HepG2 (cell line): Measurements from ENCODE around the gene SLCO3A1. TPM values are rescaled to one million over a fixed set of nuclear protein-coding genes. Genes with fewer than 3 reads are reported as not detected.

ENCODE experiments used
- CCAR2 ChIP-seq: fragments of 200-400 bp; formaldehyde crosslinking; optimal IDR thresholded peaks from 2 replicates; pipeline ENCODE3; 2018; ENCODE audit warnings: low read depth, mild to moderate bottlenecking, low read length, moderate library complexity
- CHD2 ChIP-seq: IDR thresholded peaks from 2 replicates; pipeline ENCODE4 v1.6.1; 2011; ENCODE audit warnings: low read depth, low read length, improper control_type of control experiment
- FOXA3 ChIP-seq: IDR thresholded peaks from 2 replicates; pipeline ENCODE4 v1.6.1; 2016; ENCODE audit warnings: missing genetic modification reagents, missing compliant biosample characterization
- KLF9 ChIP-seq: IDR thresholded peaks from 2 replicates; pipeline ENCODE4 v1.6.1; 2016; ENCODE audit warnings: low read depth
- MATR3 ChIP-seq: sonication (generic); formaldehyde crosslinking; IDR thresholded peaks from 2 replicates; pipeline ENCODE4 v1.4.0; 2020; ENCODE audit warnings: missing genetic modification reagents
- POGK ChIP-seq: sonication (generic); formaldehyde crosslinking; conservative IDR thresholded peaks from 2 replicates; pipeline ENCODE4 v1.8.0; 2022; ENCODE audit warnings: mild to moderate bottlenecking, moderate library complexity, missing genetic modification reagents
- RFXANK ChIP-seq: IDR thresholded peaks from 2 replicates; pipeline ENCODE4 v1.6.1; 2016
- SCMH1 ChIP-seq: sonication (generic); formaldehyde crosslinking; IDR thresholded peaks from 2 replicates; pipeline ENCODE4 v1.9.0; 2021; ENCODE audit warnings: missing genetic modification reagents, mild to moderate bottlenecking, borderline replicate concordance
- TCF12 ChIP-seq, 2 experiments: fragments of 450-650 bp in 1 of 2; sonication (generic) in 1 of 2; formaldehyde crosslinking in 1 of 2; IDR thresholded peaks; 2 replicates each; pipeline versions ENCODE4 v1.6.1 to v1.8.0; 2017 to 2022; ENCODE audit warnings: antibody characterized with exemption in 1 of 2, mild to moderate bottlenecking in 1 of 2, missing genetic modification reagents in 1 of 2, moderate library complexity in 1 of 2
- TGIF2 ChIP-seq: IDR thresholded peaks from 2 replicates; pipeline ENCODE4 v1.6.1; 2016; ENCODE audit warnings: control low read depth, missing compliant biosample characterization
- ZBTB38 ChIP-seq: sonication (generic); formaldehyde crosslinking; IDR thresholded peaks from 2 replicates; pipeline ENCODE4 v1.5.1; 2020; ENCODE audit warnings: mild to moderate bottlenecking, missing genetic modification reagents
- ZC3H13 ChIP-seq: sonication (generic); formaldehyde crosslinking; IDR thresholded peaks from 2 replicates; pipeline ENCODE4 v1.8.1; 2023; ENCODE audit warnings: mild to moderate bottlenecking, missing genetic modification reagents, moderate library complexity
- ZNF496 ChIP-seq: sonication (generic); formaldehyde crosslinking; IDR thresholded peaks from 2 replicates; pipeline ENCODE4 v1.8.1; 2023; ENCODE audit warnings: mild to moderate bottlenecking, moderate library complexity, missing genetic modification reagents; ENCODE audit not compliant: insufficient replicate concordance
- ZNF652 ChIP-seq: IDR thresholded peaks from 2 replicates; pipeline ENCODE4 v1.6.1; 2016; ENCODE audit warnings: low read depth, borderline replicate concordance
- ZNF766 ChIP-seq: sonication (generic); formaldehyde crosslinking; IDR thresholded peaks from 2 replicates; pipeline ENCODE4 v1.5.0; 2020; ENCODE audit warnings: missing genetic modification reagents, borderline replicate concordance
- ZZZ3 ChIP-seq: sonication (generic); formaldehyde crosslinking; IDR thresholded peaks from 2 replicates; pipeline ENCODE4 v1.4.0; 2020; ENCODE audit warnings: missing genetic modification reagents, mild to moderate bottlenecking, borderline replicate concordance
- polyA plus RNA-seq, 8 experiments: library from polyadenylated mRNA; depleted of rRNA in 3 of 8; stranded (reverse) in 7 of 8; unstranded in 1 of 8; fragments of >200 nt; fragmentation: Illumina TruSeq in 4 of 8; extraction: Trizol in 4 of 8; gene quantifications; 2 replicates each; pipeline versions ENCODE4 v1.2.1 to v1.2.3, GENCODE V29; 2011 to 2016; ENCODE audit warnings: low read depth in 4 of 8, missing spikeins in 1 of 8, mixed read lengths in 1 of 8; ENCODE audit not compliant: insufficient read depth in 1 of 8
- total RNA-seq, 5 experiments: library from RNA; depleted of rRNA; stranded (reverse); fragments of >200 nt; fragmentation: Illumina TruSeq; extraction: Trizol; gene quantifications; 2 replicates each; pipeline ENCODE4 v1.2.3, GENCODE V29; 2016; ENCODE audit warnings: low read depth in 1 of 5
- TF ChIP-seq, protein P1 (sequence below): sonication (generic); formaldehyde crosslinking; IDR thresholded peaks from 2 replicates; pipeline ENCODE4 v1.4.0; 2020; ENCODE audit warnings: missing genetic modification reagents
- TF ChIP-seq, protein P2 (sequence below): IDR thresholded peaks from 2 replicates; pipeline ENCODE4 v1.6.1; 2012; ENCODE audit warnings: low read depth, low read length, improper control_type of control experiment
- TF ChIP-seq, protein P3 (sequence below): sonication (generic); IDR thresholded peaks from 2 replicates; pipeline ENCODE4 v1.6.1; 2016; ENCODE audit warnings: low read depth, borderline replicate concordance
- TF ChIP-seq, protein P4 (sequence below): sonication (generic); formaldehyde crosslinking; IDR thresholded peaks from 2 replicates; pipeline ENCODE4 v1.5.1; 2020; ENCODE audit warnings: missing genetic modification reagents, mild to moderate bottlenecking, borderline replicate concordance
- TF ChIP-seq, protein P5 (sequence below): sonication (generic); formaldehyde crosslinking; IDR thresholded peaks from 2 replicates; pipeline ENCODE4 v1.5.0; 2020; ENCODE audit warnings: mild to moderate bottlenecking, missing genetic modification reagents

Gene SLCO3A1
- total and polyA plus RNA-seq, 2 of the 13 experiments (the other 11 are each of a cell fraction or from before 2014, with no cell fraction given) = 0.02 TPM; not detected in 1

DNA sequence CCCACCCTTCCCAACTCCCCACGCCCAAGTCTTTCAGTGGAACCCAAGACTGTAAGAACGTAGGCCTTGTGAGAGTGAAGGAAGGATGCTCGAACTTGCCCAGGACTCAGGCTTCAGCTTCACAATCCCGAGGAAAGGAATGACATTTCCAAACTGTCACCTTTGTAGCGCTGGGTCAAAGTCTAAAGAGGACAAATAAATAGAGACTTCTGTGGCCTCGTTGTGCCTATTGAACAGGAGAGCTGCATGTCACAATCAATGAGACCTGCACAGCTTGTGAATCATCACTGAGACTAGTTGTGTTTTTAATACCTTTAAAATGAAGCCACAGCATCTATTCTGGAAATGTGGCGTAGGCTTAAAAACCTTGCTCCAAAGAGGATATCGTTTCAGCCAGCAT, 317.4 kb downstream of the SLCO3A1 start (continued):
- TF ChIP-seq, protein P1, sequence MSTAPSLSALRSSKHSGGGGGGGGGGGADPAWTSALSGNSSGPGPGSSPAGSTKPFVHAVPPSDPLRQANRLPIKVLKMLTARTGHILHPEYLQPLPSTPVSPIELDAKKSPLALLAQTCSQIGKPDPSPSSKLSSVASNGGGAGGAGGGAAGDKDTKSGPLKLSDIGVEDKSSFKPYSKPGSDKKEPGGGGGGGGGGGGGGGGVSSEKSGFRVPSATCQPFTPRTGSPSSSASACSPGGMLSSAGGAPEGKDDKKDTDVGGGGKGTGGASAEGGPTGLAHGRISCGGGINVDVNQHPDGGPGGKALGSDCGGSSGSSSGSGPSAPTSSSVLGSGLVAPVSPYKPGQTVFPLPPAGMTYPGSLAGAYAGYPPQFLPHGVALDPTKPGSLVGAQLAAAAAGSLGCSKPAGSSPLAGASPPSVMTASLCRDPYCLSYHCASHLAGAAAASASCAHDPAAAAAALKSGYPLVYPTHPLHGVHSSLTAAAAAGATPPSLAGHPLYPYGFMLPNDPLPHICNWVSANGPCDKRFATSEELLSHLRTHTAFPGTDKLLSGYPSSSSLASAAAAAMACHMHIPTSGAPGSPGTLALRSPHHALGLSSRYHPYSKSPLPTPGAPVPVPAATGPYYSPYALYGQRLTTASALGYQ (CRISPR knock-in tag) = no peak
- TF ChIP-seq, protein P2, sequence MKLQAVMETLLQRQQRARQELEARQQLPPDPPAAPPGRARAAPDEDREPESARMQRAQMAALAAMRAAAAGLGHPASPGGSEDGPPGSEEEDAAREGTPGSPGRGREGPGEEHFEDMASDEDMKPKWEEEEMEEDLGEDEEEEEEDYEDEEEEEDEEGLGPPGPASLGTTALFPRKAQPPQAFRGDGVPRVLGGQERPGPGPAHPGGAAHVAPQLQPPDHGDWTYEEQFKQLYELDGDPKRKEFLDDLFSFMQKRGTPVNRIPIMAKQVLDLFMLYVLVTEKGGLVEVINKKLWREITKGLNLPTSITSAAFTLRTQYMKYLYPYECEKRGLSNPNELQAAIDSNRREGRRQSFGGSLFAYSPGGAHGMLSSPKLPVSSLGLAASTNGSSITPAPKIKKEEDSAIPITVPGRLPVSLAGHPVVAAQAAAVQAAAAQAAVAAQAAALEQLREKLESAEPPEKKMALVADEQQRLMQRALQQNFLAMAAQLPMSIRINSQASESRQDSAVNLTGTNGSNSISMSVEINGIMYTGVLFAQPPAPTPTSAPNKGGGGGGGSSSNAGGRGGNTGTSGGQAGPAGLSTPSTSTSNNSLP = peak; percentile 71; the same call in 1 of the 2 replicates
- TF ChIP-seq ZZZ3 (no peak), TCF12 (IDR thresholded peaks at IDR 0.05) (no peak), TCF12 (CRISPR knock-in tag; IDR thresholded peaks at IDR 0.05) (no peak), ZNF766 (CRISPR knock-in tag) (no peak), TGIF2 (CRISPR knock-in tag) (0 out of 2 replicates have a peak, but pooled peaks have one; percentile 25), KLF9 (CRISPR knock-in tag) (no peak), CHD2 (no peak), RFXANK (CRISPR knock-in tag) (no peak), ZNF496 (CRISPR knock-in tag) (no peak), ZBTB38 (CRISPR knock-in tag) (no peak), ZC3H13 (CRISPR knock-in tag) (no peak), ZNF652 (no peak), FOXA3 (CRISPR knock-in tag) (peak; percentile 72), SCMH1 (no peak), POGK (CRISPR knock-in tag) (peak; percentile 51; the same call in 1 of the 2 replicates), MATR3 (no peak), CCAR2 (no peak)
- TF ChIP-seq, protein P3, sequence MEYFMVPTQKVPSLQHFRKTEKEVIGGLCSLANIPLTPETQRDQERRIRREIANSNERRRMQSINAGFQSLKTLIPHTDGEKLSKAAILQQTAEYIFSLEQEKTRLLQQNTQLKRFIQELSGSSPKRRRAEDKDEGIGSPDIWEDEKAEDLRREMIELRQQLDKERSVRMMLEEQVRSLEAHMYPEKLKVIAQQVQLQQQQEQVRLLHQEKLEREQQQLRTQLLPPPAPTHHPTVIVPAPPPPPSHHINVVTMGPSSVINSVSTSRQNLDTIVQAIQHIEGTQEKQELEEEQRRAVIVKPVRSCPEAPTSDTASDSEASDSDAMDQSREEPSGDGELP = no peak
- TF ChIP-seq, protein P4, sequence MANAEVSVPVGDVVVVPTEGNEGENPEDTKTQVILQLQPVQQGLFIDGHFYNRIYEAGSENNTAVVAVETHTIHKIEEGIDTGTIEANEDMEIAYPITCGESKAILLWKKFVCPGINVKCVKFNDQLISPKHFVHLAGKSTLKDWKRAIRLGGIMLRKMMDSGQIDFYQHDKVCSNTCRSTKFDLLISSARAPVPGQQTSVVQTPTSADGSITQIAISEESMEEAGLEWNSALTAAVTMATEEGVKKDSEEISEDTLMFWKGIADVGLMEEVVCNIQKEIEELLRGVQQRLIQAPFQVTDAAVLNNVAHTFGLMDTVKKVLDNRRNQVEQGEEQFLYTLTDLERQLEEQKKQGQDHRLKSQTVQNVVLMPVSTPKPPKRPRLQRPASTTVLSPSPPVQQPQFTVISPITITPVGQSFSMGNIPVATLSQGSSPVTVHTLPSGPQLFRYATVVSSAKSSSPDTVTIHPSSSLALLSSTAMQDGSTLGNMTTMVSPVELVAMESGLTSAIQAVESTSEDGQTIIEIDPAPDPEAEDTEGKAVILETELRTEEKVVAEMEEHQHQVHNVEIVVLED = no peak
- TF ChIP-seq, protein P5, sequence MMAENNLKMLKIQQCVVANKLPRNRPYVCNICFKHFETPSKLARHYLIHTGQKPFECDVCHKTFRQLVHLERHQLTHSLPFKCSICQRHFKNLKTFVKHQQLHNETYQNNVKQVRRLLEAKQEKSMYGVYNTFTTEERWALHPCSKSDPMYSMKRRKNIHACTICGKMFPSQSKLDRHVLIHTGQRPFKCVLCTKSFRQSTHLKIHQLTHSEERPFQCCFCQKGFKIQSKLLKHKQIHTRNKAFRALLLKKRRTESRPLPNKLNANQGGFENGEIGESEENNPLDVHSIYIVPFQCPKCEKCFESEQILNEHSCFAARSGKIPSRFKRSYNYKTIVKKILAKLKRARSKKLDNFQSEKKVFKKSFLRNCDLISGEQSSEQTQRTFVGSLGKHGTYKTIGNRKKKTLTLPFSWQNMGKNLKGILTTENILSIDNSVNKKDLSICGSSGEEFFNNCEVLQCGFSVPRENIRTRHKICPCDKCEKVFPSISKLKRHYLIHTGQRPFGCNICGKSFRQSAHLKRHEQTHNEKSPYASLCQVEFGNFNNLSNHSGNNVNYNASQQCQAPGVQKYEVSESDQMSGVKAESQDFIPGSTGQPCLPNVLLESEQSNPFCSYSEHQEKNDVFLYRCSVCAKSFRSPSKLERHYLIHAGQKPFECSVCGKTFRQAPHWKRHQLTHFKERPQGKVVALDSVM (CRISPR knock-in tag) = no peak
